H9 (cell line): Measurements from ENCODE around the gene ENOX1. TPM values are rescaled to one million over a fixed set of nuclear protein-coding genes. Genes with fewer than 3 reads are reported as not detected.

Experiments used
- DNase-seq: peaks from one replicate; pipeline ENCODE4 v3.0.0-alpha.2; 2017
- H2AFZ ChIP-seq: one replicate; pipeline ENCODE4 v1.6.1; 2013; ENCODE audit warnings: mild to moderate bottlenecking, low read length, control low read depth, moderate library complexity
- H2AK5ac ChIP-seq: 2 replicates; pipeline ENCODE4 v1.6.1; 2013; ENCODE audit warnings: low read length, control low read depth, mixed read lengths; ENCODE audit not compliant: insufficient read length
- H2BK120ac ChIP-seq: one replicate; pipeline ENCODE4 v1.6.1; 2013; ENCODE audit warnings: low read depth, mild to moderate bottlenecking, low read length, control low read depth, inconsistent platforms; ENCODE audit not compliant: poor library complexity, severe bottlenecking
- H2BK12ac ChIP-seq: 2 replicates; pipeline ENCODE4 v1.6.1; 2013; ENCODE audit warnings: low read length, control low read depth, mixed read lengths, low read depth; ENCODE audit not compliant: insufficient read length
- H2BK15ac ChIP-seq: 2 replicates; pipeline ENCODE4 v1.6.1; 2013; ENCODE audit warnings: low read depth, low read length, control low read depth
- H2BK20ac ChIP-seq: one replicate; pipeline ENCODE4 v1.6.1; 2013; ENCODE audit warnings: low read depth, mild to moderate bottlenecking, low read length, control low read depth, inconsistent platforms; ENCODE audit not compliant: poor library complexity, severe bottlenecking
- H2BK5ac ChIP-seq: 2 replicates; pipeline ENCODE4 v1.6.1; 2013; ENCODE audit warnings: low read length, control low read depth, mixed read lengths; ENCODE audit not compliant: insufficient read length
- H3K14ac ChIP-seq: 2 replicates; pipeline ENCODE4 v1.6.1; 2013; ENCODE audit warnings: low read length, control low read depth; ENCODE audit not compliant: insufficient read depth
- H3K18ac ChIP-seq: 2 replicates; pipeline ENCODE4 v1.6.1; 2013; ENCODE audit warnings: low read depth, mild to moderate bottlenecking, mixed read lengths, low read length, control low read depth; ENCODE audit not compliant: insufficient read length
- H3K23ac ChIP-seq: 2 replicates; pipeline ENCODE4 v1.6.1; 2013; ENCODE audit warnings: low read length, control low read depth, mixed read lengths, low read depth; ENCODE audit not compliant: insufficient read length
- H3K23me2 ChIP-seq: 2 replicates; pipeline ENCODE4 v1.6.1; 2013; ENCODE audit warnings: low read depth, mild to moderate bottlenecking, mixed read lengths, low read length, control low read depth; ENCODE audit not compliant: insufficient read length, poor library complexity, severe bottlenecking
- H3K27ac ChIP-seq: 2 replicates; pipeline ENCODE4 v1.5.1; 2013; ENCODE audit warnings: low read length, control low read depth, mixed read lengths, low read depth; ENCODE audit not compliant: insufficient read length
- H3K27me3 ChIP-seq: 2 replicates; pipeline ENCODE4 v1.6.1; 2013; ENCODE audit warnings: low read length, control low read depth, inconsistent platforms; ENCODE audit not compliant: insufficient read depth
- H3K4ac ChIP-seq: 2 replicates; pipeline ENCODE4 v1.6.1; 2013; ENCODE audit warnings: low read depth, mild to moderate bottlenecking, control low read depth, inconsistent platforms, low read length, moderate library complexity
- H3K4me1 ChIP-seq: 2 replicates; pipeline ENCODE4 v1.6.1; 2013; ENCODE audit warnings: low read length, control low read depth, inconsistent platforms; ENCODE audit not compliant: insufficient read depth
- H3K4me2 ChIP-seq: 2 replicates; pipeline ENCODE4 v1.6.1; 2013; ENCODE audit warnings: low read length, control low read depth, mixed read lengths; ENCODE audit not compliant: insufficient read length, insufficient read depth
- H3K56ac ChIP-seq: 2 replicates; pipeline ENCODE4 v1.6.1; 2013; ENCODE audit warnings: low read depth, mild to moderate bottlenecking, mixed read lengths, low read length, control low read depth; ENCODE audit not compliant: insufficient read length
- H3K79me1 ChIP-seq: 2 replicates; pipeline ENCODE4 v1.6.1; 2013; ENCODE audit warnings: low read depth, mild to moderate bottlenecking, moderate library complexity, low read length, control low read depth, inconsistent platforms; ENCODE audit not compliant: insufficient read depth, poor library complexity, severe bottlenecking
- H3K79me2 ChIP-seq: 2 replicates; pipeline ENCODE4 v1.6.1; 2013; ENCODE audit warnings: low read length, control low read depth, inconsistent platforms; ENCODE audit not compliant: insufficient read depth
- H3K9ac ChIP-seq: 2 replicates; pipeline ENCODE4 v1.6.1; 2013; ENCODE audit warnings: low read length, control low read depth, mixed read lengths; ENCODE audit not compliant: insufficient read length; ENCODE audit errors: extremely low read depth
- H3K9me3 ChIP-seq: one replicate; pipeline ENCODE4 v1.6.1; 2013; ENCODE audit warnings: low read depth, low read length, inconsistent platforms; ENCODE audit not compliant: control insufficient read depth
- H3T11ph ChIP-seq: one replicate; pipeline ENCODE4 v1.6.1; 2013; ENCODE audit warnings: mild to moderate bottlenecking, low read length, control low read depth, inconsistent platforms
- H4K20me1 ChIP-seq: one replicate; pipeline ENCODE4 v1.6.1; 2013; ENCODE audit not compliant: control insufficient read depth, insufficient read length, insufficient read depth
- H4K5ac ChIP-seq: 2 replicates; pipeline ENCODE4 v1.6.1; 2013; ENCODE audit warnings: low read depth, mild to moderate bottlenecking, mixed read lengths, low read length, control low read depth; ENCODE audit not compliant: insufficient read length
- H4K8ac ChIP-seq: replicated peaks from 2 replicates; pipeline ENCODE4 v1.6.1; 2013; ENCODE audit warnings: low read length, control low read depth, mixed read lengths, low read depth; ENCODE audit not compliant: insufficient read length
- H4K91ac ChIP-seq: 2 replicates; pipeline ENCODE4 v1.6.1; 2013; ENCODE audit warnings: low read depth, mild to moderate bottlenecking, moderate library complexity, mixed read lengths, low read length, control low read depth; ENCODE audit not compliant: insufficient read length
- H3K27ac Mint-ChIP-seq, 3 experiments: 2 replicates in 2 of 3; 3 replicates in 1 of 3; pipeline ENCODE4 v1.8.0; 2020 to 2021; ENCODE audit warnings: mixed read lengths in 3 of 3, mild to moderate bottlenecking in 1 of 3, moderate library complexity in 1 of 3
- H3K27me3 Mint-ChIP-seq: 2 replicates; pipeline ENCODE4 v1.8.0; 2021; ENCODE audit warnings: low read depth, mild to moderate bottlenecking, moderate library complexity, mixed read lengths
- H3K36me3 Mint-ChIP-seq, 3 experiments: 2 replicates in 2 of 3; 3 replicates in 1 of 3; pipeline ENCODE4 v1.8.0; 2020 to 2021; ENCODE audit warnings: low read depth in 3 of 3, mixed read lengths in 3 of 3; ENCODE audit not compliant: insufficient read depth in 1 of 3
- H3K4me1 Mint-ChIP-seq, 2 experiments: 2 replicates each; pipeline ENCODE4 v1.8.0; 2020; ENCODE audit warnings: mixed read lengths in 2 of 2
- H3K4me3 Mint-ChIP-seq, 2 experiments: 2 replicates in 1 of 2; 3 replicates in 1 of 2; pipeline ENCODE4 v1.8.0; 2020 to 2021; ENCODE audit warnings: mild to moderate bottlenecking in 2 of 2, mixed read lengths in 2 of 2, moderate library complexity in 1 of 2
- H3K9me3 Mint-ChIP-seq, 2 experiments: 2 replicates in 1 of 2; 3 replicates in 1 of 2; pipeline ENCODE4 v1.8.0; 2020; ENCODE audit warnings: mild to moderate bottlenecking in 2 of 2, mixed read lengths in 2 of 2, moderate library complexity in 1 of 2
- WGBS: extraction: QIAGEN DNeasy Blood & Tissue Kit; methylation state at CpG from one replicate; pipeline ENCODE4 v1.1.7; 2013; ENCODE audit warnings: missing lambda C conversion rate, low lambda C conversion rate, mixed read lengths; ENCODE audit not compliant: insufficient read length; ENCODE audit errors: extremely low coverage; 5-methylcytosine and 5-hydroxymethylcytosine counted together
- total RNA-seq: library from RNA; stranded (reverse); gene quantifications from 2 replicates; pipeline ENCODE4 v1.2.1, GENCODE V29; 2021
- TF ChIP-seq, protein P1 (sequence below): fragments of 200-600 bp; sonication (generic); conservative IDR thresholded peaks from 3 replicates; pipeline ENCODE4 v1.8.0; 2021; ENCODE audit warnings: antibody characterized with exemption, mild to moderate bottlenecking

ENOX1 gene
- total RNA-seq, 1 experiment from 2014 or later: 0.24 TPM

- Histone ChIP-seq H3K27me3 (no peaks in the 10 kb centered on the region), H3K4ac (no peak overlapping the region), H4K20me1 (no peaks in the 10 kb centered on the region), H2AK5ac (no peak overlapping the region), H2AFZ (no peak overlapping the region), H2BK5ac (no peak overlapping the region), H2BK15ac (no peak overlapping the region), H3K79me1 (no peaks in the 10 kb centered on the region), H4K5ac (no peak overlapping the region), H3K9me3 (no peaks in the 10 kb centered on the region), H3K14ac (no peak overlapping the region), H2BK120ac (no peak overlapping the region), H3K56ac (no peak overlapping the region), H3T11ph (no peak overlapping the region), H2BK20ac (no peak overlapping the region), H3K23ac (no peak overlapping the region), H2BK12ac (no peak overlapping the region), H3K4me2 (no peak overlapping the region), H3K18ac (no peak overlapping the region), H4K91ac (no peak overlapping the region), H4K8ac (no peak overlapping the region), H3K4me1 (no peaks in the 10 kb centered on the region), H3K9ac (no peak overlapping the region), H3K23me2 (no peaks in the 10 kb centered on the region), H3K27ac (no peak overlapping the region), H3K79me2 (no peaks in the 10 kb centered on the region)
- no CpG with 5 or more reads among the region's 2 CpGs for WGBS
- TF ChIP-seq, protein P1, sequence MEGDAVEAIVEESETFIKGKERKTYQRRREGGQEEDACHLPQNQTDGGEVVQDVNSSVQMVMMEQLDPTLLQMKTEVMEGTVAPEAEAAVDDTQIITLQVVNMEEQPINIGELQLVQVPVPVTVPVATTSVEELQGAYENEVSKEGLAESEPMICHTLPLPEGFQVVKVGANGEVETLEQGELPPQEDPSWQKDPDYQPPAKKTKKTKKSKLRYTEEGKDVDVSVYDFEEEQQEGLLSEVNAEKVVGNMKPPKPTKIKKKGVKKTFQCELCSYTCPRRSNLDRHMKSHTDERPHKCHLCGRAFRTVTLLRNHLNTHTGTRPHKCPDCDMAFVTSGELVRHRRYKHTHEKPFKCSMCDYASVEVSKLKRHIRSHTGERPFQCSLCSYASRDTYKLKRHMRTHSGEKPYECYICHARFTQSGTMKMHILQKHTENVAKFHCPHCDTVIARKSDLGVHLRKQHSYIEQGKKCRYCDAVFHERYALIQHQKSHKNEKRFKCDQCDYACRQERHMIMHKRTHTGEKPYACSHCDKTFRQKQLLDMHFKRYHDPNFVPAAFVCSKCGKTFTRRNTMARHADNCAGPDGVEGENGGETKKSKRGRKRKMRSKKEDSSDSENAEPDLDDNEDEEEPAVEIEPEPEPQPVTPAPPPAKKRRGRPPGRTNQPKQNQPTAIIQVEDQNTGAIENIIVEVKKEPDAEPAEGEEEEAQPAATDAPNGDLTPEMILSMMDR: no peak
- Mint-ChIP-seq H3K4me3 (no peak overlapping the region), H3K27ac (no peak overlapping the region), H3K9me3 (no peaks in the 10 kb centered on the region), H3K36me3 (no peaks in the 10 kb centered on the region), H3K4me1 (peaks cover 5% of the 10 kb centered on the region in 2 experiments; a peak in 2 of 4 replicates), H3K27me3 (no peaks in the 10 kb centered on the region; the same call in 1 of the 2 replicates)
- no peak for DNase-seq
Measured at GRCh38 chr13:43227721-43228120, 559.1 kb downstream of the ENOX1 start.
